Measurements from ENCODE around the gene ESR1.

- TF ChIP-seq CTCF (IDR thresholded peaks at IDR 0.05) (no peak), POLR2A (IDR thresholded peaks at IDR 0.05) (no peak)
Observed at GRCh38 chr6:151876122-151876521, 68.6 kb downstream of the ESR1 start.
